Measurements from ENCODE around the gene MAFB. TPM values are rescaled to one million over a fixed set of nuclear protein-coding genes. Genes with fewer than 3 reads are reported as not detected.

MAFB gene
- total RNA-seq, 4 donors from 2014 or later = 36.2 to 61.7 (median 39.6) TPM

DNA sequence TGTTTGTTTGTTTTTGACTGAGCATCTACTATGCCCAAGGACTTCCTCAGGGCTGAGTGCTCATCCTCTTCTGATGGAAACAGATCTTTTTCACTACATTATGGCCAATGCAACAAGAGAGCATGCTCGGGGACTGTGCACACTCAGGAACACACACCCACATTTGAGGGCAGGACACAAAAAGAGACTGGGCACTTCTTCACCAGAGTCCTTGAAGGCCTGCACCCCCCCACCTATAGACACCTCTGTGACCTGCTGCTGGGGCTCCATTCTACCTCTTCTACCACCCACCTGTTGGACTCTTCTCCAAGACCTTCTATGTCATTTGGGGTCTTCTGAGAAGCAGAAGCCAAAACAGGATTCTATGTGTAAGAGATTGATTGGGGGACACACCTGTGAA is 9.2 kb upstream of the MAFB start:
- TF ChIP-seq, protein P1, sequence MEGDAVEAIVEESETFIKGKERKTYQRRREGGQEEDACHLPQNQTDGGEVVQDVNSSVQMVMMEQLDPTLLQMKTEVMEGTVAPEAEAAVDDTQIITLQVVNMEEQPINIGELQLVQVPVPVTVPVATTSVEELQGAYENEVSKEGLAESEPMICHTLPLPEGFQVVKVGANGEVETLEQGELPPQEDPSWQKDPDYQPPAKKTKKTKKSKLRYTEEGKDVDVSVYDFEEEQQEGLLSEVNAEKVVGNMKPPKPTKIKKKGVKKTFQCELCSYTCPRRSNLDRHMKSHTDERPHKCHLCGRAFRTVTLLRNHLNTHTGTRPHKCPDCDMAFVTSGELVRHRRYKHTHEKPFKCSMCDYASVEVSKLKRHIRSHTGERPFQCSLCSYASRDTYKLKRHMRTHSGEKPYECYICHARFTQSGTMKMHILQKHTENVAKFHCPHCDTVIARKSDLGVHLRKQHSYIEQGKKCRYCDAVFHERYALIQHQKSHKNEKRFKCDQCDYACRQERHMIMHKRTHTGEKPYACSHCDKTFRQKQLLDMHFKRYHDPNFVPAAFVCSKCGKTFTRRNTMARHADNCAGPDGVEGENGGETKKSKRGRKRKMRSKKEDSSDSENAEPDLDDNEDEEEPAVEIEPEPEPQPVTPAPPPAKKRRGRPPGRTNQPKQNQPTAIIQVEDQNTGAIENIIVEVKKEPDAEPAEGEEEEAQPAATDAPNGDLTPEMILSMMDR (IDR thresholded peaks at IDR 0.05) = no peak
- no peak for TF ChIP-seq POLR2A (IDR thresholded peaks at IDR 0.05)
- DNase-seq = no peak
- Histone ChIP-seq H3K27me3 (peaks cover 0 to 45% (median 0%) of the 10 kb centered on the region in 4 donors), H3K9me3 (no peaks in the 10 kb centered on the region), H3K4me1 (peaks cover 0 to 8% (median 0%) of the 10 kb centered on the region in 3 donors), H3K27ac (no peak overlapping the region), H3K4me3 (no peak overlapping the region), H3K36me3 (no peaks in the 10 kb centered on the region)
- 70% methylated on average over 1 of the region's 1 CpG; no CpG with 5 or more reads in 1 of the 2 donors for WGBS, 2 donors
- intact Hi-C loops (cut with DNase I) = loop anchor here (10.0 kb wide), 2 partner anchors 433 to 553 kb away; no protein-coding TSS in a partner anchor

- DNase-seq = no peak
- H3K27ac ChIP-seq = no peak overlapping the region
- TF ChIP-seq POLR2A (IDR thresholded peaks at IDR 0.05) = no peak
- TF ChIP-seq, protein P1 (IDR thresholded peaks at IDR 0.05) = no peak
- peaks cover 0 to 10% (median 0%) of the 10 kb centered on the region in 3 donors for H3K4me1 ChIP-seq
- no peaks in the 10 kb centered on the region for H3K9me3 ChIP-seq
- intact Hi-C loops (cut with DNase I) = loop anchor here (10.0 kb wide), 2 partner anchors 433 to 553 kb away; no protein-coding TSS in a partner anchor
- no peak overlapping the region for H3K4me3 ChIP-seq
- H3K27me3 ChIP-seq = peaks cover 0 to 53% (median 2%) of the 10 kb centered on the region in 4 donors
- WGBS, 2 donors = 24 to 29% methylated on average over 3 to 5 of the region's 5 CpGs
- H3K36me3 ChIP-seq = no peaks in the 10 kb centered on the region
Observed at GRCh38 chr20:40697541-40697940, 8.5 kb upstream of the MAFB start.

DNA sequence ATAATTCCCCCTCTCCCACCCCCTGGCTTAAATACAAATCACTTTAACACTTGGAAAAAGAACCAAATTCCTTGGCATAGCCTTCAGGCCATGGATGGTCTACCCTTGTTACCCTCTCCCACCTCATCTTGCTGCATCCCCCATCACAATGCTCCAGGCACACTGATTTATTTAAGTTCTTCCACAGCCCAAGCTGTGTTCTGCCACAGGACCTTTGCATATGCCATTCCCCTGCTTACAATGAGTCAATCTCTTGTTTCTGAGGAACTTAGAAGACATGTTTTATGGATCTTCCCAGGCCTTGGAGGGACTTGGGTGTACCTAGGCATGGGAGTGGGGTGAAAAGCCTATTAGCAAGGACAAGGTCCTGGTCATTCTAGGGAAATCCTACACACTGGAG is 6.2 kb upstream of the MAFB start:
- intact Hi-C loops (cut with DNase I) = loop anchor here (10.0 kb wide), 2 partner anchors 430 to 550 kb away; no protein-coding TSS in a partner anchor
- Histone ChIP-seq H3K36me3 (no peaks in the 10 kb centered on the region), H3K4me3 (no peak overlapping the region), H3K9me3 (no peaks in the 10 kb centered on the region), H3K4me1 (peaks cover 5 to 20% (median 10%) of the 10 kb centered on the region in 3 donors), H3K27ac (no peak overlapping the region), H3K27me3 (peaks cover 0 to 69% (median 4%) of the 10 kb centered on the region in 4 donors)
- no peak for TF ChIP-seq POLR2A (IDR thresholded peaks at IDR 0.05)
- TF ChIP-seq, protein P1 (IDR thresholded peaks at IDR 0.05) = no peak
- DNase-seq = no peak

DNA sequence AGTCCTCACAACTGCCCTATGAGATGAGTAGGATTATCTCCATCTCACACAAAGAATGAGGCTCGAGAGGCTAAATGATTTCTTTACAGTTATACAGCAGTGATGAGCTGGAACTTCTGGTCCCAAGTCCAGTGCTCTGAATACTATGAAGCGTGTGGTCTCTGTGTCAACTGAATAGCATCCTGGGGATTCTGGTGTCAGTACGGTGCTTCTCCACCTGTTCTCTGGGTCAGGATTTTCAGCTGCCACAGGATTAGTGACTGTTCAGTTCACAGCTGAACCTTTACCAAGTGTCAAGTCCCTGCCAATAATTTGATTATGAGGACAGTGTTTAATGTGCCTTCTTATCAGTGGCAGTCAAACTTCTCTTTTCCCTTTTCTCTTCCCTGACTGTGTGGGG is 5.2 kb upstream of the MAFB start:
- Histone ChIP-seq H3K27ac (no peak overlapping the region), H3K4me1 (peaks cover 7 to 29% (median 11%) of the 10 kb centered on the region in 3 donors), H3K27me3 (peaks cover 0 to 69% (median 4%) of the 10 kb centered on the region in 4 donors), H3K4me3 (no peak overlapping the region), H3K9me3 (no peaks in the 10 kb centered on the region), H3K36me3 (no peaks in the 10 kb centered on the region)
- no peak for DNase-seq
- 61 to 79% methylated on average over 2 to 3 of the region's 3 CpGs for WGBS, 2 donors
- TF ChIP-seq, protein P1 (IDR thresholded peaks at IDR 0.05) = no peak
- TF ChIP-seq POLR2A (IDR thresholded peaks at IDR 0.05) = no peak
- intact Hi-C loops (cut with DNase I) = loop anchor here (10.0 kb wide), 2 partner anchors 429 to 549 kb away; no protein-coding TSS in a partner anchor

GRCh38 chr20:40692240-40693011 is 3.4 kb upstream of the MAFB start:
- whole genome bisulfite sequencing, 2 donors = 33 to 60% methylated on average over 17 to 34 of the region's 52 CpGs
- Histone ChIP-seq H3K4me1 (peaks cover 7 to 41% (median 11%) of the 10 kb centered on the region in 3 donors), H3K27me3 (peaks cover 0 to 78% (median 4%) of the 10 kb centered on the region in 4 donors), H3K27ac (no peak overlapping the region), H3K4me3 (no peak overlapping the region), H3K36me3 (no peaks in the 10 kb centered on the region), H3K9me3 (no peaks in the 10 kb centered on the region)
- no peak for DNase-seq
- TF ChIP-seq, protein P1 (IDR thresholded peaks at IDR 0.05) = no peak
- TF ChIP-seq POLR2A (IDR thresholded peaks at IDR 0.05) = no peak
- intact Hi-C loops (cut with DNase I) = loop anchor here (10.0 kb wide), 2 partner anchors 428 to 548 kb away; no protein-coding TSS in a partner anchor
